Ascending aorta (tissue), 1 donor: ENCODE results near the gene PPP2R5D. TPM values are rescaled to one million over a fixed set of nuclear protein-coding genes. Genes with fewer than 3 reads are reported as not detected.

Experiments
- total RNA-seq: library from RNA; depleted of rRNA; stranded (reverse); fragments of >200 nt; gene quantifications from one replicate; pipeline ENCODE4 v1.1.0, GENCODE V29; 2016

The PPP2R5D gene
- total RNA-seq, 1 donor from 2014 or later = 27.7 TPM

Other genes with a start within 250 kb of the PPP2R5D start
- 50.8 TPM for gene TBCC, start 238.5 kb upstream of the PPP2R5D start, total RNA-seq
- gene BICRAL, start 202.5 kb upstream of the PPP2R5D start, total RNA-seq = 9.7 TPM
- gene RPL7L1, start 105.0 kb upstream of the PPP2R5D start, total RNA-seq = 34.8 TPM
- not detected for gene PTCRA, start 68.5 kb upstream of the PPP2R5D start, total RNA-seq
- gene CNPY3, start 55.1 kb upstream of the PPP2R5D start, total RNA-seq = 49.6 TPM
- not detected for gene GNMT, start 23.8 kb upstream of the PPP2R5D start, total RNA-seq
- gene PEX6, start 5.4 kb upstream of the PPP2R5D start, total RNA-seq = 8.9 TPM
- gene MEA1, start 29.4 kb downstream of the PPP2R5D start, total RNA-seq = 61.1 TPM
- gene KLHDC3, start 29.7 kb downstream of the PPP2R5D start, total RNA-seq = 64.0 TPM
- gene RRP36, start 37.1 kb downstream of the PPP2R5D start, total RNA-seq = 20.6 TPM
- gene CUL7, start 69.3 kb downstream of the PPP2R5D start, total RNA-seq = 26.7 TPM
- 42.3 TPM for gene MRPL2, start 74.9 kb downstream of the PPP2R5D start, total RNA-seq
- gene KLC4, start 75.1 kb downstream of the PPP2R5D start, total RNA-seq = 17.8 TPM
- 34.9 TPM for gene PTK7, start 91.7 kb downstream of the PPP2R5D start, total RNA-seq
- gene SRF, start 186.7 kb downstream of the PPP2R5D start, total RNA-seq = 71.2 TPM
- 36.1 TPM for gene CUL9, start 197.6 kb downstream of the PPP2R5D start, total RNA-seq
- gene DNPH1, start 244.9 kb downstream of the PPP2R5D start, total RNA-seq = 39.1 TPM